Endothelial cell of hepatic sinusoid (primary cell): ENCODE measurements around the gene SFN.
"Not testable (repeated sequence)": the region's sequence is repeated elsewhere in the genome, so short reads cannot be mapped to it uniquely, and the experiment has no call there.

Experiments
- in situ Hi-C: cut with HindIII; loops from 2 replicates; pipeline ENCODE4 v1.10.0; 2017; ENCODE audit warnings: low sequenced_read_pairs

SFN gene

DNA sequence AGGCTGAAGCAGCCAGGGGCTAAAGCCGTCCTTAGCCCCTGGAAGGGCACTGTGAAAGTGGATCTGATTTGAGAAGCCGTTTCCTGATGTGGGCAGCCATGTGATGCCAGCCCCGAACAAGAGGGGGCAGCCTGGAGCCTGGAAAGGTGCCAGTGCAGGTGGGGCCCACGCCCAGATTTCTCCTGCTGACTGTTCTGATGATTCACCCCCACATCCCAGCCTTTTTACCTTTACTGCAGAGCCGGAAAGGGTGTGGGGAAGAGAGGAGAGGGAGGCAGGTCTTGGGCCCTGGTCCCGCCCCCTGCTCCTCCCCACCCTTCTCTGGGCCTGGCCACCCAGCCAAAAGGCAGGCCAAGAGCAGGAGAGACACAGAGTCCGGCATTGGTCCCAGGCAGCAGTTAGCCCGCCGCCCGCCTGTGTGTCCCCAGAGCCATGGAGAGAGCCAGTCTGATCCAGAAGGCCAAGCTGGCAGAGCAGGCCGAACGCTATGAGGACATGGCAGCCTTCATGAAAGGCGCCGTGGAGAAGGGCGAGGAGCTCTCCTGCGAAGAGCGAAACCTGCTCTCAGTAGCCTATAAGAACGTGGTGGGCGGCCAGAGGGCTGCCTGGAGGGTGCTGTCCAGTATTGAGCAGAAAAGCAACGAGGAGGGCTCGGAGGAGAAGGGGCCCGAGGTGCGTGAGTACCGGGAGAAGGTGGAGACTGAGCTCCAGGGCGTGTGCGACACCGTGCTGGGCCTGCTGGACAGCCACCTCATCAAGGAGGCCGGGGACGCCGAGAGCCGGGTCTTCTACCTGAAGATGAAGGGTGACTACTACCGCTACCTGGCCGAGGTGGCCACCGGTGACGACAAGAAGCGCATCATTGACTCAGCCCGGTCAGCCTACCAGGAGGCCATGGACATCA is at the start of gene SFN:
SFN (plus strand) TSS at position 369 of the 904 bp plus-strand sequence; CDS start at position 433, 64 bp downstream.
- in situ Hi-C loops: no loop called here

DNA sequence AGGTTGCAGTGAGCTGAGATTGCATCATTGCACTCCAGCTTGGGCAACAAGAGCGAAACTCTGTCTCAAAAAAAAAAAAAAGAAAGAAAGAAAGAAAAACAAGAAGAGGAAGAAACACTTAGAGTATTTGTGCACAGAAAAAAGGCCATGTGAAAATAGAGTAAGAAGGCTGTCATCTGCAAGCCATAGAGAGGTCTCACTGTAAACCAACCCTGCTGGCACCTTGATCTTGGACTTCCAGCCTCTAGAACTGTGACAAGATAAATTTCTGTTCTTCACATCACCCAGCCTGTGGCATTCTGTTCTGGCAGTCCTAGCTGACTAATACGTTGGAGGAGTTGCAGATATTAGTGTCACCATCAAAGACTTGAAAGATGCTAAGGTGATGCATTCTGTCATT is 48.6 kb upstream of the SFN start:
- in situ Hi-C loops: no loop called here

DNA sequence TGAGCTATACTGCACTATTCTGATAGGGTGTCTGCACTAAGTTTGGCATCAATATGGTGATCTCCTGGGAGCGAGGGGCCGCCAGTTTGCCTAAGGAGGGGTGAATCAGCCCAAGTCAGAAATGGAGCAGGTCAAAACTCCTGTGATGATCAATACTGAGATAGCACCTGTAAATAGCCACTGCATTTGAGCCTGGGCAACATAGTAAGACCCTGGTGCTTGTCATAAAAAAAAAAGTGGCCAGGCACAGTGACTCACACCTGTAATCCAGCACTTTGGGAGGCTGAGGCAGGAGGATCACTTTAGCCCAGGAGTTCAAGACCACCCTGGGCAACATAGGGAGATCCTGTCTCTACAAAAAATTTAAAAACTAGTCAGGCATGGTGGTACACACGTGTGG is 48.1 kb upstream of the SFN start:
- in situ Hi-C loops: no loop called here

DNA sequence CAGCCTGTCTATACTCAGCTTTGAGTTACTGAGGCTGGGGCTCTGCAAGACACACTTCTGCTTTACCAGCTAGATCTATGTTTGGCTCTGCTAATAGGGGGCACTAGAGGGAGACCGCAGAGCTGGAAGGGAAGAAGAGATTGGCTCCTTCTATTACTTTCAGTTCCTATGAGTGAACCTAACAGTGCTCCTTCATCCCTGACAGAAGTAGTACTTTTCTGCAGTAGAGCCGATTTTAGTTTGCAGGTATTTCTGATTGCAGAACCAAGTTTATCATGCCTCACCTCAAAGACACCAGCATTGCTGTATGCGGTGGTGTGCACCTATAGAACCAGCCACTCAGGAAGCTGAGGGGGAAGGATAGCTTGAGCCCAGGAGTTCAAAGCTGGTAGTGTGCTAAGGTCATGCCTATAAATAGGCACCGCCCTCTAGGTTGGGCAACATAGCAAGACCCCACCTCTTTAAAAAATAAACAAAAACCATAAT is 42.1 kb upstream of the SFN start:
- in situ Hi-C loops: no loop called here

DNA sequence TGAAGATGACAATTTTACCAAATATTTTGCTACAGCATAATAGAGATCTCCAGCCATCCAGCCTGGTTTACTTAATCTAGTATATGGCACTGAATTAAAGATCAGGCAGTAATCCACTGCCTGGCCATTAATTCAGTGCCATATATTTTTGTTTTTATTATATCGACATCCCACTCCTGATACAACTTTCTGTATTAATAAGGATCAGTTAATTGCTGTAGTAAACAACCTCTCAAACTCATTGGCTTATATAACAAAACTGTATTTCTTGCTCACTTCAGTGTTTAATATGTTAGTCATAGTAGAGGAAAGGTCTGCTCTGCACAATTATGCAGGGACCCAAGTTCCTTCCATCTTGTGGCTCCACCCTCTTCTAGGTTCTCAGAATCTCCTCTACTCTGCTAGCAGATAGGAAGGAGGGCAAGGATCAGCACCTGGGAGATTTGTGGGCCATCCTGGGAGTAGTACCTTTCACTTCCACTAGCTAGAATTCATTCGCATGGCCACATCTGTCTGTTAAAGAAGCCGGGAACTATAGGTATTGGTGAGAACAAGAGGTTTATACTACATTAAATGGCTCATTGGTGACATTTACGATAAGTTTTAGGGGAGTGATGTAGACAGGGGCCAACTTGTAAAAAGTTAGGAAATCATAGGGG is 40.1 kb upstream of the SFN start:
- in situ Hi-C loops: no loop called here

DNA sequence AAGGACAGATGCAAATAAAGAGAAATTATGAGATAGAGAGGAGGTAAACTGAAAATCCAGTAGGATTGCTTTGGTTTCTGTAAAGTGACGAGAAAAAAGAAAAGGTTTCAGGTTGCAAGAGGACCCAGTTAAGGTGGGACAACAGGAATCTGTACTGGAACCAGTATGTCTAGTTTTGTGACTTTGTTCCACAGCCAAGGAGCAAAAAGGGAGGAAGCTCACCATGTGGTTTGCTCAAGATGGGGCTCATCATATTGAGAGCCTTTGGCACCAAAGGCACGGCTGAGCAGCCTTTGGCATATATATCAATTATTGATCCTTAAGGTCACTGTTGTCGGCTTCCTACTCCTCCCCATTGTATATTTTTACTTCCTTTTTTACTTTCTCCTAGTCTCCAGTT is 38.2 kb upstream of the SFN start:
- in situ Hi-C loops: no loop called here

DNA sequence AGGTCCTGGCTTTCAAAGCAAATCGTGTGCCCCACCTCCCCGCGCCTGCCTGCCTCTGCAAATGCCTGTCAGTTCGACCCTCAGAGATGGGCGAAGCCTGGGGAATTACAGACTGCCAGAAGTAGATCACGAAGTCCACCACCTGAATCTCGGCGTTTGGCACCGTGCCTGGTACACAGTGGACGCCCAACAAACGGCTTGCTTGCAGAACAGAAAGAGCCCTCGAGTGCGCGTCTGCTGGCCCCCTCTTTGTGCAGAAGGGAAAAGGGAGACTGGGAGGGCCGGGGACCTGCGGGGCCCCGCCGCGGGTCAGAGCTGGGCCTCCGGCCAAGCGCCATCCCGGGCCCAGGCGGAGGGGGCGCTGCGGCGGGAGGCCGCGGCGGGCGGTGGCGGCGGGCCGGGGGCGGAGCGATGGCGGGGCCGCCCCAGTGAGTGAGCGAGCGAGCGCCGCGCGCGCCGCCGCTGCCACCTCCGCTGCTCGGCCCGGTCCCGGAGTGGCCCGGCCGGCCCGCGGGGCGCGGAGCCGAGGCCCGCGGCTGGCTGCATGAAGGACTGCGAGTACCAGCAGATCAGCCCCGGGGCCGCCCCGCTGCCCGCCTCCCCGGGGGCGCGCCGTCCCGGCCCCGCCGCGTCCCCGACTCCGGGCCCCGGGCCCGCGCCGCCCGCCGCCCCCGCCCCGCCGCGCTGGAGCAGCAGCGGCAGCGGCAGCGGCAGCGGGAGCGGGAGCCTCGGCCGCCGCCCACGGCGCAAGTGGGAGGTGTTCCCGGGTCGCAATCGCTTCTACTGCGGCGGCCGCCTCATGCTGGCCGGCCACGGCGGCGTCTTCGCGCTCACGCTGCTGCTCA is 36.5 kb upstream of the SFN start, which contains the start of gene ZDHHC18:
ZDHHC18 (plus strand) TSS at position 428 of the 845 bp plus-strand sequence; CDS start at position 545, 117 bp downstream.
- in situ Hi-C loops: no loop called here

DNA sequence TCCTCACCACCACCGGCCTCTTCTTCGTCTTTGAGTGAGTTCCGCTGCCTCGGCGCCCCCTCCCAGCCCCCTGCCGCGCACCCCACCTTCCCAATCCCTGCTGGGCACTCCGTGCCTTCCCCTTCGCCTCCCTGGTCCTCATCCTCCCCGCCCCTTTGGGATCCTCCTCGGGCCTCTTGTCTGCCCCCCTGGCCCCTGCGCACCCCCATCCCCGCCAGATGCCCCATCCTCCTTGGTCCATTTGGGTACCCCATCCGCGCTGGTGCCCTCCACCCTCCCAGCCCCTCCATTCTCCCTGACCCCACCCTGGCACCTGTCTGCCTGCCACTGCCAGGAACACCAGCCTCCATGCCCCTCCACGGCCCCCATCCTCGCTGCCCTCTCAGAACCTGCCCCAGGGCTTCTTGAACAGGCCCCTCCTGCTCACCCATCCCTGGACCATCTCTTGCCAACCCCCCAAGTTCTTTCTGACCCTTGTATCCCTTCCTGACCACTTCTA is 35.8 kb upstream of the SFN start:
- in situ Hi-C loops: no loop called here

DNA sequence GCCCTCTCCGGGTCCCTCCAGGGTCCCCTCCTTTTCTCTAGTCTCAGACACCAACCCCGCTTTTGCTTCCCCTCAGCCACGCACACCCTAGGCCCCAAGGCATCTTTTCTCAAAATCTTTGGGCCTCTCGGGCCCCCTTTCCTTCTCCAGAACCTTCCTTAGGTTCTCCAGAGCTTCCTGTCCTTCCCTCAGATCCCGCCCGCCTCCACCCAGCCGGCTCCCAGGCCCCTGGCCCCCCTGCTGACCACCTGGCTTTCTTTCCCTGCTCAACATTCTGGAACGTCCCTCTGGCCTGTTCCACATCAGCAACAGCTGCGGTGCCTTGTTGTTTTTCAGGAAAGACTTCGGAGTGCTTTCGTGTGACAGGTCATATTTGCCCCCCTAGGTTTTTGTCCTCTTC is 35.3 kb upstream of the SFN start:
- in situ Hi-C loops: no loop called here

DNA sequence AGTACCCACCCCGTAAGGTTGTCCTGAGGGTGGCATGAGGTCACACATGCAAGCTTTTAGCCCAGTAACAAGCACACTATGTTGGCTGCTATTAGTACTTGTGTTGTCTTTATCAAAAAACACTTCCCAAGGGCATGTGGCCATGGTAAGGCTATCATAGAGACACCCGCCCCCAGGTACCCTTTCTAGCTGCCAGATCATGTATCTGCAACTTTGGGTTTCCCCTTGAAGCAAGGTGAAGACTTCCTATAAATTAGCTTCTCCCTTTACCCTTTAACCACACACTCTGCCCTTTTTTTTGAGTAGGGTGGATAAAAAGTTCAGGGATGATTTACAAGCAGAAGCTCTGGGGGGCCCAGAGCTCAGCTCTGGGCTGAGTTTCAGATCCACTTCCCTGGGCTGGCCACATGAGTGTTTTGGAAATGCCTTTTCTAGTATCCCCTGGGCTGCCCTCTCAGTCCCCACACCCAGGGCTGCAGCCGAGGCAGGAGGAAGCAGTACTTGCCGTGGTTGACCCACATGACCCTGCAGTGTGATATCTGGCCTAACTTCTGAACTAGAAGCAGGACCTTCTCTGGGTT is 34.4 kb upstream of the SFN start:
- in situ Hi-C loops: no loop called here

DNA sequence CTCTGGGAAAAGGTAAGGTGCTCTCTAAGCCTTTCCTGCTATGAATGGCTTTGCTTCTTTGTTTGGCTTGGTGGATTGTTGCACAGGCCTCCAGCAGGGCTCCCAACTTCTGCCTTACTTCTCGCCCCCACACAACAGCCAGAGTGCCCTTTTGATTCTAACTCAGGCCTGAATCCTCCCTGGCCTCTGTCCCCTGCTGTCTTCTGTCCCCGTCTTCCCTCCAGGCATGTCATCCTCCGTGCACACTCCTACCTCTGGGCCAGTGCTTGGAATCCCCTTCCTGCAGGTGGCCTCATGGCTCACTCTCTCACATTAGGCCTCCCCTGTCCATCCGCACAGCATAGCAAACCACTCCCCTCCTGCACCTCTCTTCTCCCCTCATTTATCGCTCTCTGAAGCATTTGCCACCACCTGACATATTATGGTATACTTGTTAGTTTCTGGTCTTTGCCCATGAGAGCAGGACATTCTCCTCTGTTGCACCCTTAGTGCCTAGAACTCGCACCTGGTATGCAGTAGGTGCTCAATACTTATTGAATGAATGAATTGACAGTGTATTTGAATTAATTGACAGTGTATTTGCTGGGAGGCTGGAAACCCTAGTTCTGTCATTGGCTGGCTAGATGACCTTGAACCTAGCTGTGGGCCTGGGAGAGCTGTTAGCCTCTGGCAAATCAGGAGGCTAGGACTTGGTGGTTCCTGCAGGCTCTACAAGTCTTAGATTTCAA is 33.6 kb upstream of the SFN start:
- in situ Hi-C loops: no loop called here

DNA sequence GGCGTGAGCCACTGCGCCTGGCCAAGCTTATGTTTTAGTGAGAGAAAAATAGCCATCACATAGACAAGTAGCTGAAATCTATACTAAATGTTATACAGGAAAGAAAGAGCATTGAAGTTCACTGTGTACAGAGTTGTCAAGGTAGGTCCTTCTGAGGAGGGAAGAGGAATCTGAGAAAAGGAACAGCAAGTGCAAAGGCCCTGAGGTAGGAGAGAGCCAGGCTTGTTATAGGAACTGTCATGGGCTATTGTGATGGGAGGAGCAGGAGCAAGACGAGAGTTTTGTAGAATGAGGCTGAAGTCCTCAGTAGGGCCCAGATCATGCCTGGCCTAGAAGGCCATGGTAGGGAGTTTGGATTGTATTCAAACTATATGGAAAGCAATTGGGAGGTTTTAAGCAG is 31.9 kb upstream of the SFN start:
- in situ Hi-C loops: no loop called here

DNA sequence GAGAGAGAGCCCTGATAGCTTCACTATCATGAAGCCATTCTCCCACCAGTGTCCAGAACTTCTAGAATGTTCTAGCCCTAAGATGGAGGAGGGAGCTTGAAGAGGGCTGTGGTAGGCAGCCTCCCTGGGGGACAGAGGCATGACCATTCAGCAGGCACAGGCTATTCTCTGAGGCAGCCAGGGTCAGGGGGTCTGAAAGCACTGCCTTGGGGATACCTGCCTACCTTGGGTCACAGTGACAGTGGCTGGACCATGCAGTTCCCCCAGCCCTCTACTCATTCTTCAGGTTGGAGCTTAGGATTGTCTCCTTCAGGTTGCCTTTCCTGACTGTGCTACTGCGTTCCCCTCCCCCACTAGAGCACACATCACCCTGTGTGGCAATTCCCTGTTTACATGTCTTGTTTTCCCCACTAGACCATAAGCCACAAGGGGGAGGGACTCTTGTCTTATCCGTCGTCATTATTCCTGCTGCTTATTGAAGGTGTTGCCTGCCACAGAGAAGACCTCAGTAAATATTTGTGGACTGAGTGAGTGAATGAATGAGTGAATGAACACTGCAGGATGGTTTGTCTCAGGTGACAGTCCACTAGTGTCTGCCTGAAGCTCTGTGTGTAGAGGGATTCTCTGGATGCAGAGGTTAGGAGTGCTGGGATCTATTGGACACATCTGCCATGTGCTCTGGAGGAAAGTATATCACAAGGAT is 31.3 kb upstream of the SFN start:
- in situ Hi-C loops: no loop called here

DNA sequence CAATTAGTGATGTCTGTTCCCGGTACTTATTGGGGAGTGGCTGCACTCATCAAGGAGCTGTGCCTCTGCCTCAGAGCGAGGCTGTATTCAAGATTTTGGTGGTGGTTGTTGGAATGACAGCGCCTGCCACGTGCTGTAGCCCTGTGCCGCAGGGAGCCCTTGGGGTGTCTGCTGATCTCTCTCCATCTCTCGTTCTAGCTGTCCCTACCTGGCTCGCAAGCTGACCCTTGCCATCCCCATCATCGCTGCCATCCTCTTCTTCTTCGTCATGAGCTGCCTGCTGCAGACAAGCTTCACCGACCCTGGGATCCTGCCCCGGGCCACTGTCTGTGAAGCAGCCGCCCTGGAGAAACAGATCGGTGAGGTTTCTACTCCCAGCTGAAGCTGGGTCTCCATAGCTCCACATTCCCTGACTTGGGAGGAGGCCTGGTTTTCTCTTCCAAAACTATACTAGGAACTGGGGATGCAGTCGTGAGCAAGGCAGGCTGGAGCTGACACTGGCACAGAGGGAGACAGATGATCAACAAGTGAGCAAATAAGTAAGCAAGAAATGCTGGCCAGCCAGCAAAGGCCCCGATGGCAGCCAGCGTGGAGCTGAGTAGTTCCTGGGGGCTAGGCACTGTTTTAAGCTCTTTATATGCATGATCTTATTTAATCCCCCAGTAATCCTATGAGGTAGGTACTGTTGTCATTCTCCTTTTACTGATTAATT is 30.5 kb upstream of the SFN start:
- in situ Hi-C loops: no loop called here

DNA sequence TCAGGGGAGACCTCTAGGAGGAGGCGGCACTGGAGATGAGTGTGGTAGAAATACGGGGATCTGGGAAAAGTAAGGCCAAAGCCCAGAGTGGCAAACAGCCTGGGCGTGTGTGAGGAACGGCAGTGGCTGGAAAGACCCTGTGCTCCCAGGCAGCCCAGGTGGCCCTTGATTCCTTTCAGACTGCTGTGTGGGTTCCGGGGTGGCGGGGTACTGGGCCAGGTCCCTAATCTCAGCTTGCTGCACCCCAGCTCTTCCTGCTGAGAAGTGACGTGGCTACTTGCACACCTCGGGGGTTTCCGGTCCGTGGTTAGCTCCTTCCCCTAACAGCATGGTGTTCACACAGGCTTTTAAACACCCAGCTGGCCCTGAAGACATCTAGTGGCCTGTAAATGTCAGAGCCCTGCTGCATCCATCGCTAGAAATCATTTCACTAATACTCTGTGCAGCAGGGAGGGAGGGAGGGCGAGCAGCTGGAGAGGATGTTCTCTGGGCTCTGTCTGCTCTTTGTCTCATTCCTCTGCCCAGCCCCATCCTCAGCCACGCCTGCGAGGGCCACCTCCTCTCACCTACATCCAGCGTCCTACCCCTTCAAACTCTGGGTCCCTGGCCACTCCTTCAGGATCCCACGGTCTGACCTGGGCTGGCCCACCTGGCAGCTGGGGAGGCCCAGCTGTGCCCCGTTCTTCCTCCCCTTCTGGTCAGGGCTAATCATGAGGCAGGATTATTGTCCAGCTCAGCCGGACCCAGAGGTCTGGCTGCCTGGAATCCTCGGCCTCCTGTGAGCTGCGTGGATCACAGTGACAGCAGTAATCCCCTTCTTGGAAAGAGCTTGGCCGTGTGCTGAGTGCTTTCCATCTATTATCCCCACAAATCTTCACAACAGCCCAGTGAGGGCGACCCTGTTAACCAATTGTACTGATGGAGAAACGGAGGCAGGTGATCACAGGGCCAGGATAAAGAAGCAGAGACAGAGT is 29.2 kb upstream of the SFN start:
- in situ Hi-C loops: no loop called here

DNA sequence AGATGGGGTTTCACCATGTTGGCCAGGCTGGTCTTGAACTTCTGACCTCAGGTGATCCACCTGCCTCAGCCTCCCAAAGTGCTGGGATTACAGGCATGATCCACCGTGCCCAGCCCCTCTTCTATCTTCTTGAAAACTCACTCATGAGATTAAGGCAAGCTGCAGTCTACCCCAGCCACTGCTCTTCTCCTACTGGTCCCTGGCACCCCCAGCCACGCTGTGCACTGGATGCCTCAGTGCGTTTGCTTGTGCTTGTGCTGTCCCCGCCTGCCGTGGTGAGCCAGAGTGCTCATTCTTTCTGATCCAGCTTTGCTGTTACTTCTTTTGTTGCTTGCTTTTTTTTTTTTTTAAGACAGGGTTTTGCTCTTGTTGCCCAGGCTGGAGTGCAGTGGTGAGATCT is 25.3 kb upstream of the SFN start:
- in situ Hi-C loops: not testable (repeated sequence)

DNA sequence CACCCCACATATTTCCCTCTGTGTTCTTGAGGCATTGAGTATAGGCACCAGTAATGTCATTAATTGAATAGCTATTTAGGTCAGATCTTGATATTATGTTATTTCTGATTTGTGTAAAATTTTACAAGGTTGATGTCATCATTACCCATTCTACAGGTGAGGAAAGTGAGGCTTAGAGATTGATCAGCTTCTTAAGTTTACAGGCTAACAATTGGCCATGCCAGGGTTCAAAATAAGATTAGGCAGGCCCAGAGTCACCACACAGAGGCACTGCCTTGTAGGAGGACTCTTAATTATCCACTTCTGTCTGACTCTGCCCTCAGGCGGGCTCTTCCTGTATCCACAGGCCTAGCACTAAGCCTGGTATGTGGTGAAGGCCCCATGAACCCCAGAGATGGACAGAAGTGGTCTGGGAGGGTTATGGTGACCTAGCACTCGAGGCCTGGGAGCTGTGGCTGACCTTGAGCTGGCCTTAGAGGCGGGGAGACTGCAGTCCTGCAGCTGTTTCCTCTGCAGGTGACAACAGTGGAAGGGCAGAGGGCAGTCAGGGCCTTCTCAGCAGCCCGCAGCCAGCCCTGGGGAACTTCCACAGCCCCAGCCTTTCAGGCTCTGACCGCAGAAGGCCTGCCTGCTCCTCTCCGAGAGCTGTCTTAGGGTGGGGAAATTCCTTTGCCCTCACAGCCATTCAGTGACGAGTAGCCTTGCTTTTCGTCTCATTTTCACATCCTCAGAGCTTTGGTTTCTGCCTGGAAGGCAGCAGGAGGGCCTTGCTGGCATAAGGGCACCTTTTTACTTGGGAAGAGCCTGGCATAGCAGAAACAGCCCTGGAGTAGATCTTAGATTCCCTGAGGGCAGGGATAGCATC is 24.2 kb upstream of the SFN start:
- in situ Hi-C loops: no loop called here
